Measurements from ENCODE around the gene FLAD1.

The FLAD1 gene

DNA sequence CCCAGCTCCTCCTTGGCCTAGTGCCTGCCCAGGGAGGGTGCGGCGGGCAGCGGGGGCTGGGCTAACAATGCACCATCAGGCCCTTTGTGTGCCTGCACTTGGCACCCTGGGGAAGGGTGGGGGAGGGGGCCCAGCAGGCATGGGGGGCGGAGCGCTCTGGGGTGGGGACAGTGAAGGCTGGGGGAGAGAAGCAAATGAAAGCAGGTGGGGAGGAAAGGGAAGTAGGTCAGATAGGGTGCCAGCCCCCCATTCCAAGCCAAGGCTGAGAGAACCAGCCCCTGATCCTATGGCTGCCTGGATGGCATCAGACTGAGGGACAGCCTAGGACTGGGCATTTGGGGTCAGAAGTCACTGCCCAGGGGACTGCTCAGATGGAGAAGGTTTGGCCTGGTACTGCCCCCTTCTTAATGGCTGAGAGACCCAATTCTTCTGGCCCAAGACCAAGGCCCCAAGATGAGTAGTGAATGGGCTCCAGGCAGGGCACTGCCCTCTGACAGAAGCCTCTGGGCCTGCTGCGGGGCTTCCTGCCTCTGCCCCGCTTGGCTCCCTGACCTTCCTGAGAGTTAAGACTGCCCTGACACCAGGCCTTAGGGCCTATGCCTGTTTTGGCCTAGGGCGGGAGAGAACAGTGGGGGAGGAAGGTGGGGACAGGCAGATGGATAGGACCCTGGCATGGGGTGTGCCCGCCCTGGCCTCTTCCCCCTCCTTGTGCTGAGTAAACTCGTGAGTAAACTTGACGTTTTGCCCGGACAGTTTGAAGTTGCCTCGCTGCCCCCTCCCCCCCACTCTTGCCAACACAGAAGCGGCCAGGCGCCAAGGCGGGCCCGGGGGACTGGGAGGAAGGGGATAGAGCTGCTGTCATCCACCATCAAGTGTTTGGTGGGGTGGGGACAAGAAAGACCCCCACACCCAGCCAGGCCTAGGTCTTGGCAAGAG lies 22.2 kb downstream of the FLAD1 start:
- DNase-seq = peak in 1 of 2 donors; percentile 33

- DNase-seq = peak; percentile 29 to 53
Measured at GRCh38 chr1:155006601-155007101, 23.5 kb downstream of the FLAD1 start.

GRCh38 chr1:155007251-155007828 lies 24.2 kb downstream of the FLAD1 start:
- DNase-seq = no peak

DNA sequence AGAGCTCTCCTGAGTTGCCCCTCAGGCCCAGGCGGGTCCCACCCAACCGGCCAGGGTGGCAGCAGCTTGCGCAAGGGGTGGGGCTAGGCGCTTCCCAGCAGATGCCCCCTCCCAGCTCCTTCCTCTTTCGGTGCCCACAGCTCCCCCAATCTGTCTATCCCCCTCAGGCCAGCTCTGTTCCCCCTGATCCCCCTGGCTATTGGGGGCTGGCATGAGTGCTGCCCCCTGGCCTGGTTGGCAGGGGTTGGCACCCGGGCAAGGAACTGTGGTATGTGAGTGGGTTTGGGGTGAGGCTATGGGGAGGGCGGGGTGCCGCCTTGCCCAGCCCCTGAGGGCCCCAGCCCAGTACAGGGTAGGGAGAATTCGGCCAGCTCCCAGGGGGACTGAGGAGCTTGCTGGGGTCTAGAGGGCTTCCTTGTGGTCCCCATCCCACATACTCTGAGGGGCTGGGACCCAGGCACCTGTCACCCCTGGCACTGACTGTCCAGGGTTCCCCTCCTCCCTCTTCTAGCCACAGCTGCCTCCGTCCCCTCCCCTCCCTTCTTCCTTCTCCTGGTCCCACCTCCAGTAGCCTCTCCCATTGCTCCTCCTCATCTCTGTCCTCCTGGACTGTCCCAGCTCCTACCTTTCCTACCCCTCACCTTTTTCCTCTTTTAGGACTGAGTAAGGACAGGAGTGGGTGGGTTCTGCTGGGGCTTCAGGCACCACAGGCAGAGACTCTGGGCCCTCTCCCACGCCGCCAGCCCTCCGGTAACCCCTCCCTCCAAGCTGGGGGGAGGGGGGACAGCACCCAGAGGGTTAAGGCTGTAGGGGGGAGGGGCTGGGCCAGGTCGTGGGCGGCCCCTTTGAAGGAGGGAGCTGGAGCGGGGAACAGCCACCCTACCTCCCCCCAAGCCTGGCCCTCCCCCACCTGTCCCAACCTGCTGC lies 25.1 kb downstream of the FLAD1 start:
- peak; percentile 70 to 74 for DNase-seq

- DNase-seq = peak in 1 of 2 donors; percentile 44
Measured at GRCh38 chr1:155009221-155009711, 26.1 kb downstream of the FLAD1 start.

DNA sequence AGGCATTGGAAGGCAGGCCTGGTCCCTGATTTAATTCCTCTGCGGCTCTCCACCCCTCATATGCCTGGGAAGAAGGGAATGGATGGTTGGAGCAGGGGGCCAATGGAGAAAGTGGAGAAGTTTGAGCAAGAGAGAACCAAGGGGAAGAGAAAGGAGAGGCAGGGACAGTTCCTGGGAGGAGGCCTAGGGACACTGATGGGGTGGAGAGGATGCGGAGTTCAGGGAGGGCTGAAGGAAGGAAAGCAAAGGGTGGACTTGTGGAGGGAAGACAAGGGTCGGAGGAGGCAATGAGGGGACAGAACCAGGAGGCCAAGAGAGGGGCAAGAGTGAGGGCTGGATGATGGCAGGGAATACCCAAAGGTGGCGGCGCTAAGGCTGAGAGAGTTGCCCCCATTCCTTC lies 26.6 kb downstream of the FLAD1 start:
- DNase-seq = no peak

GRCh38 chr1:155010211-155010918 lies 27.2 kb downstream of the FLAD1 start:
- peak in 1 of 2 donors; percentile 45 for DNase-seq

DNA sequence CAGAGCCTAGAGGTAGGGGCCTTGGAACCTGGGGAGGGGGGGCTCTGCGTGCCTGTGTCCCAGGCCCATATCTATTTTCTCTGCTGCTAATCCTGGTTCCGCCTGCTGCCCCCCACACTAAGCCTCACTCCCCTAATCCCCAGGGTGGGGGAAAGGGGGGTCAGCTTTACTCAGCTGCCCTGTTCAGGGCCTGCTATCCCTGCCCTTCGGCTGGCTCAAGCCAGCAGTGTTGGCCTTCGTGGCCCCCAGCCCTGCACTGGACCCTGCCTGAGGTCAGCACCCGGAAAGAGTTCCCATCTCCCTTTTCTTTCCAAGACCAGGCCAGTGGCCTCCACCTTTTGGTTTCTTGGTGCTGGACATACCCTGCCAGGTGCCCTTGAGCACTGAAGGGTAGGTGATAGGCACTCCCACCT lies 27.9 kb downstream of the FLAD1 start:
- no peak for DNase-seq

- DNase-seq = no peak
Measured at GRCh38 chr1:155011437-155012025, 28.4 kb downstream of the FLAD1 start.

DNA sequence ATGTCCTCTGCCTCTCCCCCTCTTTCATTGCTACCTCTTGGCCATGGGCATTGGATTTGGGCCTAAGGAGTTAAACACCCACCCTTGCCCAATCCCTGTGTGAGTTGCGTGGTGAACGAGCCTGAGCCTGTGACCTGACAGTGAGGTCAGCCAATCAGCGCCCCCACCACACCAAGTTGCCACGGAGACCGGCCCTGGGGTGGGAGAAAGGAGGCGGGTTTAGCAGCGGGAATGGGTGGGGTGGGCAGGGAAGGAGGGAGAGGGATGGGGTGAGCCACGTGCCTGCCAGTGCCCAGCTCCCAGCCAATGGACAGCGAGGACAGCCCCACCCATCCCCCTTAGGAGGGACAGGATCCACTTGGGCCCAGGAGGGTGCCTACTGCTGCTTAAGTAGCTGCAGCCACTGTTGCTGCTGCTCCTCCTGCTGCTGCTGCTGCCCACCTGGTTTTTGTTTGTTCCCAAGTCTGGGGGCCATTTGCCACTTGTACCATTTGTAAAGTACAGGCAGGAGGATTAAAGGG lies 28.9 kb downstream of the FLAD1 start:
- DNase-seq = peak in 1 of 2 donors; percentile 28

- no peak for DNase-seq
Measured at GRCh38 chr1:155012776-155013602, 29.8 kb downstream of the FLAD1 start.

DNA sequence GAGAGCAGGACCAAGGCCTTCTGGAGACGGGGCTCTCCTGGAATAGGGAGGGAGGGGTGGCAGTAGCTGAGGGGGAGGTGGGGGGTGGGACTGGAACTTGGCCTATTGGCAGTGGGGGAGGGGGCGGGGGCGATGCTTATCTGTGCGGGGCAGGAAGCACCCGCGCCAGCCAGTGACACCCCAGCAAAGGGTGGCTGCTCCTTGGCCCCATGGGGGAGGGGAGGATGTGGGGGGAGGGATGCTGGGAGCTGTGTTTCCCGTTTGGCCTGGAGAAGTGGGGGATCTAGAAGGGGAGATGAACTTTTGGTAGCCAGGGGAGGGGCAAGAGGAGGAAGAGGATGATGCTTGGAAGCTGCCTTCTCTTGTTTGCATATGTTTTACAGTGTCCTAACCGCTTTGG lies 30.5 kb downstream of the FLAD1 start:
- DNase-seq = peak in 1 of 2 donors; percentile 64

DNA sequence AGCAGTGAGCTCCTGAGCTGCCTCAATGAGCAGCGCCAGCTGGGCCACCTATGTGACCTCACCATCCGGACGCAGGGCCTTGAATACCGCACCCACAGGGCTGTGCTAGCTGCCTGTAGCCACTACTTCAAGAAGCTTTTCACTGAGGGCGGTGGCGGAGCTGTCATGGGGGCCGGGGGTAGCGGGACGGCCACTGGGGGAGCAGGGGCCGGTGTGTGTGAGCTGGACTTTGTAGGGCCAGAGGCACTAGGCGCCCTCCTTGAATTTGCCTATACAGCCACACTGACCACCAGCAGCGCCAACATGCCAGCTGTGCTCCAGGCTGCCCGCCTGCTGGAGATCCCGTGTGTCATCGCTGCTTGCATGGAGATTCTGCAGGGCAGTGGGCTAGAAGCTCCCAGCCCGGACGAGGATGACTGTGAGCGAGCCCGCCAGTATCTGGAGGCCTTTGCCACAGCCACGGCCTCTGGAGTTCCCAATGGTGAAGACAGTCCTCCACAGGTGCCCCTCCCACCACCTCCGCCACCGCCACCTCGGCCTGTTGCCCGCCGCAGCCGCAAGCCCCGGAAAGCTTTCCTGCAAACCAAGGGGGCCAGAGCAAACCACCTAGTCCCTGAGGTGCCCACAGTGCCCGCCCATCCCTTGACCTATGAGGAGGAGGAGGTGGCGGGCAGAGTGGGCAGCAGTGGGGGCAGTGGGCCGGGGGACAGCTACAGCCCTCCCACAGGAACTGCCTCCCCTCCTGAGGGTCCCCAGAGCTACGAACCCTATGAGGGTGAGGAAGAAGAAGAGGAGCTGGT lies 31.8 kb downstream of the FLAD1 start:
- DNase-seq = no peak

DNA sequence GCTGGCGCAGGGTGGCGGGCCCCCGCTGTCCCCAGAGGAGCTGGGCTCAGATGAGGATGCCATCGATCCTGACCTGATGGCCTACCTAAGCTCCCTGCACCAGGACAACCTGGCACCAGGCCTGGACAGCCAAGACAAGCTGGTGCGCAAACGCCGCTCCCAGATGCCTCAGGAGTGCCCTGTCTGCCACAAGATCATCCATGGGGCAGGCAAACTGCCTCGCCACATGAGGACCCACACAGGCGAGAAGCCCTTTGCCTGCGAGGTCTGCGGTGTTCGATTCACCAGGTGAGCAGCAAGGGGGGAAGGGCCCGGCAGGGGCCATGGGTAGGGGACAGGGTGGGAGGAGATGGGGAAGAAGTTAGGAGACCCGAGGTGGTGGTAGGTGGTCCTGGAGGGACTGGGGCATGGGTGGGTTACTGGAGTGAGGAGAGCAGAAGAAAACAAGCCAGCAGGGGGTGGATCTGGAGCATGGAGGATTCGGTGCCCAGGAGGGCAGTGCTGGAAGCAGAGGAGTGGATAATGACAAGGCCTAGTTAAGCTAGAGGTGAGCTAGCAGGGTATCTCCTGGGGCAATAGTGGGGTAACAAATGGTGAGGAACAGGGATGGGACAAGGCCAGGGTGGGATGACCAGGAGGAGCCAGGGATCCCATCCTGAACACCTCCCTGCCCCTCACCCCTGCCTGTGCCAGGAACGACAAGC lies 32.5 kb downstream of the FLAD1 start:
- no peak for DNase-seq

DNA sequence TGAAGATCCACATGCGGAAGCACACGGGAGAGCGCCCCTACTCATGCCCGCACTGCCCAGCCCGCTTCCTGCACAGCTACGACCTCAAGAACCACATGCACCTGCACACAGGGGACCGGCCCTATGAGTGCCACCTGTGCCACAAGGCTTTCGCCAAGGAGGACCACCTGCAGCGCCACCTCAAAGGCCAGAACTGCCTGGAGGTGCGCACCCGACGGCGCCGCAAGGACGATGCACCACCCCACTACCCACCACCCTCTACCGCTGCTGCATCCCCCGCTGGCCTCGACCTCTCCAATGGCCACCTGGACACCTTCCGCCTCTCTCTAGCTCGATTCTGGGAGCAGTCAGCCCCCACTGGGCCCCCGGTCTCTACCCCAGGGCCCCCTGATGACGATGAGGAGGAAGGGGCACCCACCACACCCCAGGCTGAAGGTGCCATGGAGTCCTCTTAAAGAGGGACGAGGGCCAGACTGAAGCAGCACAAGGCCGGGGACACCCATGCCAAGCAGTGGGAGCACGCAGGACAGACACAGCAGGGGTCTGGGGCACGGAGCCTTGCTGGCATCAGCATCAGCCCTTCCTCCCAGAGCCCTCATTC lies 33.2 kb downstream of the FLAD1 start:
- DNase-seq = no peak

DNA sequence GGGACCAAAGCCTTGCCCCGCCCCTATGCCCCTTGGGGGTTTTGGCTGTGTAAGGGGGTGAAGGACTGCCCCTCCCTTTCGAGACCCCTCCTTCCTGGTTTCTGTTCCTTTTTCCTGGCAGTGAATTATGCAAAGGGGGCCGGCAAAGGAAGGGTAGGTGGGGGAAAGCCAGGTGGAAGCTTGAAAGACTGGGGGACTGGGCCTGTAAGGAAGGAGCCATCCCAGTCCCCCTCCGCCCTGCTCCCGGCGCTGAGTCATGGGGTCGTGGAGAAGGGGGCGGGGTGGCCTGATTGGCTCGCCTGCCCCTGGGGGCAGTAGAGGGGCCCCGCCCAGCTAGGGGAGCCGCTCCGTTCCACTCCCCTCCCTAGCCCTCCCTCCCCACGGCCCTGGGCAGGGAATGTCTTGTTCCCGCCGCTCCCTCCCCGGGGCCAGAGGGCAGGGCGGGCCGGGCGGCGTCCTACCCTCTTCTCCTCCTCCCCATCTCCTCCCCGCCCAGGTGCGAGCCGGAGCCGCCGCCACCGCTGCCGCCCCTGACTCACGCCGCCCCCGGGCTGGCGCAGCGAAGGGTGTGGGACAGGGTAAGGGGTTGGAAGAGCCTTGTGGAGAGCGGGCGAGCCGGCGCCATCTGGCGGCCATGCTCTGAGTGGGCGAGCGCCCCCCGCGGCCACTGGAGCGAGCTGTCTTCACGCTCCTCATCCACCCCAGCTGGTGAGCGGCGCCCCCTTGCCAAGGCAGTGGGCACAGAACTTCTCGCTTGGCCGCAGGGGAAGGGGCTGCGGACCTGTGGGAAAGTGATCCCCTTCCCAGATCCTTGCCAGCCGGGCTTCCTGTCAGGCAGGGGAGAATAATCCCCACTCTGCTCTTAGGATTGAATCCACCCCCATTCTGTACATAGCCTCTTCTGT lies 34.1 kb downstream of the FLAD1 start:
- peak; percentile 93 for DNase-seq

- DNase-seq = no peak
Measured at GRCh38 chr1:155017946-155018316, 34.8 kb downstream of the FLAD1 start.

Measured in activated CD4-positive, alpha-beta T cell treated with anti-CD3 and anti-CD28 coated beads for 4 hours (primary cell).